Smooth muscle cell (in vitro differentiated cells): Measurements from ENCODE around the gene TBXAS1. TPM values are rescaled to one million over a fixed set of nuclear protein-coding genes. Genes with fewer than 3 reads are reported as not detected.

ENCODE experiments used
- DNase-seq: peaks from one replicate; lab custom pipeline; 2025; ENCODE audit not compliant: unreplicated experiment; lab: John Stamatoyannopoulos, UW
- H2AFZ ChIP-seq: fragments of 200-600 bp; sonication (generic); 2 replicates; pipeline ENCODE4 v1.6.0; 2016; ENCODE audit warnings: antibody characterized with exemption, low read depth, mild to moderate bottlenecking
- H3F3A ChIP-seq: fragments of 200-600 bp; sonication (generic); 2 replicates; pipeline ENCODE4 v1.6.0; 2017; ENCODE audit warnings: antibody characterized with exemption, low read depth
- H3K27ac ChIP-seq: fragments of 200-600 bp; sonication (generic); 2 replicates; pipeline ENCODE4 v1.5.1; 2016; ENCODE audit warnings: low read depth, mild to moderate bottlenecking
- H3K27me3 ChIP-seq: fragments of 200-600 bp; sonication (generic); 2 replicates; pipeline ENCODE4 v1.6.1; 2016; ENCODE audit warnings: low read depth, mild to moderate bottlenecking
- H3K36me3 ChIP-seq: fragments of 200-600 bp; sonication (generic); 2 replicates; pipeline ENCODE4 v1.5.1; 2016; ENCODE audit warnings: low read depth
- H3K4me1 ChIP-seq: fragments of 200-600 bp; sonication (generic); 2 replicates; pipeline ENCODE4 v1.5.1; 2016; ENCODE audit warnings: low read depth
- H3K4me2 ChIP-seq: fragments of 200-600 bp; sonication (generic); 2 replicates; pipeline ENCODE4 v1.6.0; 2016; ENCODE audit warnings: mild to moderate bottlenecking
- H3K4me3 ChIP-seq: fragments of 200-600 bp; sonication (generic); 2 replicates; pipeline ENCODE4 v1.5.1; 2016; ENCODE audit warnings: mild to moderate bottlenecking
- H3K79me2 ChIP-seq: fragments of 200-600 bp; sonication (generic); 2 replicates; pipeline ENCODE4 v1.6.0; 2016; ENCODE audit warnings: low read depth, mild to moderate bottlenecking
- H3K9ac ChIP-seq: fragments of 200-600 bp; sonication (generic); 2 replicates; pipeline ENCODE4 v1.6.0; 2016; ENCODE audit warnings: low read depth
- H3K9me3 ChIP-seq: fragments of 200-600 bp; sonication (generic); replicated peaks from 2 replicates; pipeline ENCODE4 v1.5.1; 2016; ENCODE audit warnings: low read depth
- H4K20me1 ChIP-seq: fragments of 200-600 bp; sonication (generic); 2 replicates; pipeline ENCODE4 v1.6.0; 2016; ENCODE audit warnings: low read depth
- CTCF ChIP-seq: fragments of 200-600 bp; sonication (generic); IDR thresholded peaks from 2 replicates; pipeline ENCODE4 v1.5.1; 2017; ENCODE audit warnings: borderline replicate concordance, mild to moderate bottlenecking, antibody characterized with exemption; ENCODE audit not compliant: insufficient read depth, poor library complexity, severe bottlenecking
- WGBS: methylation state at CpG from one replicate; pipeline ENCODE4 v1.1.7; 2016; ENCODE audit warnings: low lambda C conversion rate; 5-methylcytosine and 5-hydroxymethylcytosine counted together
- polyA plus RNA-seq: library from polyadenylated mRNA; unstranded; fragments of >200 nt; fragmentation: Nextera tagmentation; extraction: Ambion mirVana; gene quantifications from 2 replicates; pipeline ENCODE4 v1.2.1, GENCODE V29; 2016
- total RNA-seq: library from RNA; depleted of rRNA; stranded (reverse); fragments of >200 nt; gene quantifications from 2 replicates; pipeline ENCODE4 v1.2.3, GENCODE V29; 2014

Gene TBXAS1
- total and polyA plus RNA-seq, 2 experiments from 2014 or later: 0.51 TPM; not detected in 1

DNA sequence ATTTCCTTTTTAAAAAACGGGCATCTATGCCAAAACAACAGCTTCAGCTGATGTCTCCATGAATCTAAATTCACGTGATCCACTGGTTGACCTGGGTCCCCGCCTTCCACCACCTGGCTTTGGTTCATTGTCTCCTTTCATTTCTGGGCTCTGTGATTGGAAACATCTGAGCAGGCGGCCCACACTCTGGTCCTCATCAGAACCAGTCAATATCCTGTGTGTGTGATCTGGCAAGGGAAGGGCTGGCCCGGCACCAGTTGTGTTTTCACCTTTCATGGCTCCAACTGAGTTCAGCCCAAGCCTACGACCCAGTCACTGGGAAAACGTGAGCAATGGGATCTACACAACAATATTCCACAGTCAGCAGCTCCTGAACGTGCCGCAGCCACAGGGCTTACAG is 187.5 kb downstream of the TBXAS1 start:
- Histone ChIP-seq H2AFZ (no peak overlapping the region), H3F3A (no peaks in the 10 kb centered on the region), H3K79me2 (no peaks in the 10 kb centered on the region), H3K9me3 (no peaks in the 10 kb centered on the region), H3K4me2 (no peak overlapping the region), H4K20me1 (no peaks in the 10 kb centered on the region), H3K9ac (no peak overlapping the region), H3K27me3 (peaks cover 29% of the 10 kb centered on the region), H3K4me3 (no peak overlapping the region), H3K36me3 (no peaks in the 10 kb centered on the region), H3K27ac (no peak overlapping the region), H3K4me1 (no peaks in the 10 kb centered on the region)
- no peak for DNase-seq
- 88% methylated on average over 9 of the region's 9 CpGs for WGBS
- no peak for TF ChIP-seq CTCF

DNA sequence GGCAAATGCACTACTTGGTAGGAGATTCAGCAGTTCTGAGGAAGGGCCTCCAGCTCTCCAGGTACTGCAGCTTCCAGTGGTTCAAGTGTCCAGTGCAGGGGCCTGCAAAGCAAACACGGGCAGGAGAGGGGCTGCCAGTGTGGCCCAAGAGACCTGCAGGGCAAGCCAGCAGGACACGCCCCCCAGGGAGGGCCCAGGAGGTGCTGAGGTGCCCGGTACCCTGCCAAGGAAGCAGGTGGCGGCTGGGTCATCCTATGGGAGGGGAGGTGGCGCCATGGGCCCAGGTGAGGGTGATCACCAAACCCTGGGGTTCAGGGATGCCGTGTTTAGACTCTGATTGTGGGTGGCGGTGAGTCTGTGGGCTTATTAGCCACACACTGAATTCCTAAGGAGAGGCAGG is 188.0 kb downstream of the TBXAS1 start:
- WGBS: 82% methylated on average over 7 of the region's 7 CpGs
- Histone ChIP-seq H3K36me3 (no peaks in the 10 kb centered on the region), H2AFZ (no peak overlapping the region), H3K4me1 (no peaks in the 10 kb centered on the region), H4K20me1 (no peaks in the 10 kb centered on the region), H3K9me3 (no peaks in the 10 kb centered on the region), H3K4me2 (no peak overlapping the region), H3K4me3 (no peak overlapping the region), H3K27me3 (peaks cover 25% of the 10 kb centered on the region), H3K27ac (no peak overlapping the region), H3K79me2 (no peaks in the 10 kb centered on the region), H3K9ac (no peak overlapping the region), H3F3A (no peaks in the 10 kb centered on the region)
- DNase-seq: no peak
- no peak for TF ChIP-seq CTCF

DNA sequence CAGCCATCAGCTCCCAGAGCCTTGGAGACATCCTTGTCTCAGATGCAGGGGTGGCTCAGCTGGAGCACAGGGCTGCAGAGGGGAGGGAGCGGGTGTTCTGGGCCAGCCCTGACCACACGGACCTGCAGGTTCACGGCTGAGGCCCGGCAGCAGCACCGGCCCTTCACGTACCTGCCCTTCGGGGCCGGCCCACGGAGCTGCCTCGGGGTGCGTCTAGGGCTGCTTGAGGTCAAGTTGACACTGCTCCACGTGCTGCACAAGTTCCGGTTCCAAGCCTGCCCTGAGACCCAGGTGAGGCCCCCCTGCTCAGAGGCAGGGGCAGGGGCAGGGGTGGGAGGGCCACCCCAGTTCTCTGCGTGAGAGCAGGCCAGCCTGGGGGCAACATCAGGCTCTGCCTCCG is 188.5 kb downstream of the TBXAS1 start:
- TF ChIP-seq CTCF: no peak
- no peaks in the 10 kb centered on the region for H3K36me3 ChIP-seq
- no peaks in the 10 kb centered on the region for H3F3A ChIP-seq
- no peaks in the 10 kb centered on the region for H3K79me2 ChIP-seq
- H3K27ac ChIP-seq: no peak overlapping the region
- no peak overlapping the region for H3K4me2 ChIP-seq
- no peak for DNase-seq
- peaks cover 19% of the 10 kb centered on the region for H3K27me3 ChIP-seq
- H4K20me1 ChIP-seq: no peaks in the 10 kb centered on the region
- H3K9ac ChIP-seq: no peak overlapping the region
- no peak overlapping the region for H3K4me3 ChIP-seq
- 82% methylated on average over 15 of the region's 15 CpGs for WGBS
- H3K9me3 ChIP-seq: no peaks in the 10 kb centered on the region
- H3K4me1 ChIP-seq: no peaks in the 10 kb centered on the region
- no peak overlapping the region for H2AFZ ChIP-seq
